ENCODE results near the gene IMPA2.

- TF ChIP-seq, protein P1, sequence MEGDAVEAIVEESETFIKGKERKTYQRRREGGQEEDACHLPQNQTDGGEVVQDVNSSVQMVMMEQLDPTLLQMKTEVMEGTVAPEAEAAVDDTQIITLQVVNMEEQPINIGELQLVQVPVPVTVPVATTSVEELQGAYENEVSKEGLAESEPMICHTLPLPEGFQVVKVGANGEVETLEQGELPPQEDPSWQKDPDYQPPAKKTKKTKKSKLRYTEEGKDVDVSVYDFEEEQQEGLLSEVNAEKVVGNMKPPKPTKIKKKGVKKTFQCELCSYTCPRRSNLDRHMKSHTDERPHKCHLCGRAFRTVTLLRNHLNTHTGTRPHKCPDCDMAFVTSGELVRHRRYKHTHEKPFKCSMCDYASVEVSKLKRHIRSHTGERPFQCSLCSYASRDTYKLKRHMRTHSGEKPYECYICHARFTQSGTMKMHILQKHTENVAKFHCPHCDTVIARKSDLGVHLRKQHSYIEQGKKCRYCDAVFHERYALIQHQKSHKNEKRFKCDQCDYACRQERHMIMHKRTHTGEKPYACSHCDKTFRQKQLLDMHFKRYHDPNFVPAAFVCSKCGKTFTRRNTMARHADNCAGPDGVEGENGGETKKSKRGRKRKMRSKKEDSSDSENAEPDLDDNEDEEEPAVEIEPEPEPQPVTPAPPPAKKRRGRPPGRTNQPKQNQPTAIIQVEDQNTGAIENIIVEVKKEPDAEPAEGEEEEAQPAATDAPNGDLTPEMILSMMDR (IDR thresholded peaks at IDR 0.05): no peak
- TF ChIP-seq, protein P2, sequence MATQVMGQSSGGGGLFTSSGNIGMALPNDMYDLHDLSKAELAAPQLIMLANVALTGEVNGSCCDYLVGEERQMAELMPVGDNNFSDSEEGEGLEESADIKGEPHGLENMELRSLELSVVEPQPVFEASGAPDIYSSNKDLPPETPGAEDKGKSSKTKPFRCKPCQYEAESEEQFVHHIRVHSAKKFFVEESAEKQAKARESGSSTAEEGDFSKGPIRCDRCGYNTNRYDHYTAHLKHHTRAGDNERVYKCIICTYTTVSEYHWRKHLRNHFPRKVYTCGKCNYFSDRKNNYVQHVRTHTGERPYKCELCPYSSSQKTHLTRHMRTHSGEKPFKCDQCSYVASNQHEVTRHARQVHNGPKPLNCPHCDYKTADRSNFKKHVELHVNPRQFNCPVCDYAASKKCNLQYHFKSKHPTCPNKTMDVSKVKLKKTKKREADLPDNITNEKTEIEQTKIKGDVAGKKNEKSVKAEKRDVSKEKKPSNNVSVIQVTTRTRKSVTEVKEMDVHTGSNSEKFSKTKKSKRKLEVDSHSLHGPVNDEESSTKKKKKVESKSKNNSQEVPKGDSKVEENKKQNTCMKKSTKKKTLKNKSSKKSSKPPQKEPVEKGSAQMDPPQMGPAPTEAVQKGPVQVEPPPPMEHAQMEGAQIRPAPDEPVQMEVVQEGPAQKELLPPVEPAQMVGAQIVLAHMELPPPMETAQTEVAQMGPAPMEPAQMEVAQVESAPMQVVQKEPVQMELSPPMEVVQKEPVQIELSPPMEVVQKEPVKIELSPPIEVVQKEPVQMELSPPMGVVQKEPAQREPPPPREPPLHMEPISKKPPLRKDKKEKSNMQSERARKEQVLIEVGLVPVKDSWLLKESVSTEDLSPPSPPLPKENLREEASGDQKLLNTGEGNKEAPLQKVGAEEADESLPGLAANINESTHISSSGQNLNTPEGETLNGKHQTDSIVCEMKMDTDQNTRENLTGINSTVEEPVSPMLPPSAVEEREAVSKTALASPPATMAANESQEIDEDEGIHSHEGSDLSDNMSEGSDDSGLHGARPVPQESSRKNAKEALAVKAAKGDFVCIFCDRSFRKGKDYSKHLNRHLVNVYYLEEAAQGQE (IDR thresholded peaks at IDR 0.05; ENCODE audit: insufficient read depth in 1 of 2, low read depth in 2 of 2, low read length in 1 of 2): no peak
- no peak for TF ChIP-seq SIN3A (IDR thresholded peaks at IDR 0.05; ENCODE audit: borderline replicate concordance, insufficient read depth, low read depth, low read length)
- no peak for TF ChIP-seq TCF7L2 (IDR thresholded peaks at IDR 0.05; ENCODE audit: low read depth, low read length)
- no peak for TF ChIP-seq POLR2AphosphoS5 (IDR thresholded peaks at IDR 0.05; ENCODE audit: low read depth, low read length)
These were observed 75.0 kb downstream of the IMPA2 start for GRCh38 chr18:12056034-12056883.
